Astrocyte (in vitro differentiated cells and primary cell): ENCODE data around the gene SSTR4.

Experiments used
- CTCF ChIP-seq: IDR thresholded peaks from 2 replicates; pipeline ENCODE4 v1.5.1; 2011; ENCODE audit warnings: low read depth, mild to moderate bottlenecking, inconsistent platforms, low read length, moderate library complexity; ENCODE audit not compliant: insufficient read depth
- EZH2 ChIP-seq: IDR thresholded peaks from 2 replicates; pipeline ENCODE4 v1.6.1; 2012; ENCODE audit warnings: mild to moderate bottlenecking, low read length, inconsistent platforms; ENCODE audit not compliant: insufficient read depth

- no peak for TF ChIP-seq CTCF
- TF ChIP-seq EZH2 = no peak
These were observed 48.6 kb downstream of the SSTR4 start for GRCh38 chr20:23083553-23084220.
